NOMO-1 treated with DMSO at 0.1 percent for 48 hours (cell line): ENCODE results near the gene PGLYRP2.

Source experiments
- DNase-seq: peaks from one replicate; lab custom pipeline; 2025; ENCODE audit not compliant: unreplicated experiment; lab: John Stamatoyannopoulos, UW

The PGLYRP2 gene

DNA sequence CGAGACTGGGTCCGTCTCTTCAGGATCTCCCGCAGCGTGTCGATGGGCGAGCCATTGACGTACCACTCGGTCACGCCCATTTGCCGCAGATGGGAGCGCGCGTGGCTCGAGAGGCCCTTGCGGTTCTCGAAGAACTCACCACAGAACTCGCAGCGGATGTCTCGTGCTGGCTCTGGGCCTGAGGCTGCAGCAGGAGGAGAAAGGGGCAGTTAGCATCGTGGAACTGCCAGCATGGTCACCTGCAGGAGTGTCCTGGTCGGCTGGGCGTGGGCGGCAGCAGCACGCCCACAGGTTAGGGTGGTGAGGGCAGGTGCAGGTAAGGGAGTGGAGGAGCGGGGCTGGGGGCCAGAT lies 52.0 kb downstream of the PGLYRP2 start:
- DNase-seq = no peak

DNA sequence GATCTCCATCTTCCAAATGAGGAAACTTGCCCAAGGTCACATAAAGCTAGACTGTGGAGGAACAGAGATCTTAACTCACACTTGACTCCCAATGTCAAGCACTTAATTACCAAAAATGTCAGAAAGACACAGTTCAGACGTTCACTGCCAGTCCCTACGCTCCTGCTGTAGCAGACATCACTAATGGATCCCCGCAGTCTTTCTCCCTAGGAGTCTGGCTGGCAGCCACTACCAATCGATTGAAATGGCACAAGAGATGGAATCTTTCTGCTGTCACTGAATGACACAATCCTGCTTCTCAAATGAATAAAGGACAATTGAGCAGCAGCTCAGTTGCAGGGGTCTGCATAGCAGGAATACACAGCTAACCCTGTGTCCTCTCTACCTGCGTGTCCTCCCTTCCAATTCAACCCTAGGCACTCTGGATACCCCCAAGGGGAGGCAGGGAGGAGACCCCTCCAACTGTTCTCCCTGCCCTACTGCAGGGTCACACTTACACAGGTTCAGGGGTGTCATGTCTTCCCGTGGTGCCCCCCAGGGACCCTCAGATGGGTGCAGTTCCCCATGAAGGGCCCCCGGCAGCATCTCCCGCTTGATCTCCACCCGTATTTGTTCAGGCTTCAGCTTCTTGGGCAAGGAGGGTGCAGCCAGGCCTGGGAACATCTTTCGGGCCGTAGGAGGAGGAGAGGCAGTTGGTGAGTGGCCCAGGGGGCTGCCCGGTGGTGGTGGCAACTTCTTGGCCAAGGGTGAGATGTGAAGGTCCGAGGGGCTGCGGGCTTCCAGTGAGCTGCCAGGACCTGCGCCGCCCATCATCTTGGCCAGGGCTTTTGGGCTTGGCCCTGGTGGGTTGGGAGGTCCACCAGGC lies 52.6 kb downstream of the PGLYRP2 start:
- no peak for DNase-seq

DNA sequence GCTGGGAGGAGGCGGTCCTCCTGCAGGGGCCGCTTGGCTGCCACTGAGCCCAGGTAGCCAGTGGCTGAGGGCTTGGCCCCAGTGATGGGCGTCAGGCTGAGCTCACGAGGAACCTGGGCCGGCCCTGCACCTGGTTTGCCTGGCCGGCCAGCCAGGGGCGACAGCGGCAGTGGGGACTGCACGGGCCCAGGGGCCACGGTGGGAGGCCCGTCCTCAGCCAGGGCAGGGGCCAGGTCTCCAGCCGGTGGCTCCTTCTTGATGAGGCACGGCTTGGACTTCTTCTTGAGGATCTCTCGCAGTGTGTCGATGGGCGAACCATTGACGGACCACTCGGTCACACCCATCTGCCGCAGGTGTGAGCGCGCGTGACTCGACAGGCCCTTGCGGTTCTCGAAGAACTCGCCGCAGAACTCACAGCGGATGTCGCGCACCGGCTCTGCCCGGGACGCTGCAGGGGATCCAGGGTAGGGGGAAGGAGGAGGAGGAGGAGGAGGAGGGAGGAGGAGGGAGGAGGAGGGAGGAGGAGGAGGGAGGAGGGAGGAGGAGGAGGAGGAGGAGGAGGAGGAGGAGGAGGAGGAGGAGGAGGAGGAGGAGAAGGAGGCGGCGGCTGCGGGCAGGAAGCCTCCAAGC lies 53.9 kb downstream of the PGLYRP2 start:
- DNase-seq = no peak

DNA sequence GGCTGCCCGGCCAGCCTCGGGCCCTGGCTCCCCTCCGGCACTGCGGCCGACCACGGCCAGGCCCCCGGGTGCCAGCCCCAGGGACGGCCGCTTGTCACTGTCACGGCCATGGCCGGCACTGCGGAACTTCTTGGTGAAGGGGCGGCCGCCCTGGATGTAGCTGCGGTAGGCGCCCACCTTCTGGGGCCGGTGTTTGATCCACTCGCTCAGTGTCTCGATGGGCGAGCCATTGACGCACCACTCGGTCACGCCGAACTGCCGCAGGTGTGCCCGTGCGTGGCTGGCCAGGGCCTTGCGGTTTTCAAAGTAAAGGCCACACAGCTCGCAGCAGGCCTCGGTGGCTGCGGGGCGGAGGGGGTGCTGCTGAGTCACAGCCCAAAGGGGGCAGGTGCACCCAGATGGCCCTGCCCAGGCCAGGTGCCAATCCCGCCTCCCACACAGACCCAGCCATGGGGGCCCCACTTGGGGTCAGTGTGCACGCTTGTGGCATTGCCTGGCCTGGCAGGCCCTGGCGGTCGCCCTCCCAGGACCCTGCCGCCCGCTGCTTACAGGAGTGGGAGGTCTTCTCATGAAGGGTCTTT lies 54.5 kb downstream of the PGLYRP2 start:
- DNase-seq = no peak

DNA sequence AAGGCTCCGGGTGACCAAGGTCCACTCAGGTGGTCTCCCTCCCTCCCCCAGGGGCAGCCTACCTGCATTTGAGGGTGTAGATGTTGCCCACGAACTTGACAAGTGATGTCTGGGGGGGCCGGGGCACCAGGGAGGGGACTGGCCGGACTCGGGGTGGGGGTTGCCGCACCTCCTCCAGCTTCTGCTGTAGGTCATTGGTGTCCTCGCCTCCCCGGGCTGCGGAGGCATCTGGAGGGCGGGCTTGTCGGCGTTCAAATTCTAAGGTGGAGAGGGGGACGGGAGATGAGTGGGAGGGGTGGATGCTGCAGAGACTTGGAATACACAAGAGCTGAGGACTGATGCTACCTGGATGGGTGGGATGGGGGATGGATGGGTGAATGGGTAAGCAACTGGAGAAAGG lies 55.2 kb downstream of the PGLYRP2 start:
- DNase-seq = no peak

DNA sequence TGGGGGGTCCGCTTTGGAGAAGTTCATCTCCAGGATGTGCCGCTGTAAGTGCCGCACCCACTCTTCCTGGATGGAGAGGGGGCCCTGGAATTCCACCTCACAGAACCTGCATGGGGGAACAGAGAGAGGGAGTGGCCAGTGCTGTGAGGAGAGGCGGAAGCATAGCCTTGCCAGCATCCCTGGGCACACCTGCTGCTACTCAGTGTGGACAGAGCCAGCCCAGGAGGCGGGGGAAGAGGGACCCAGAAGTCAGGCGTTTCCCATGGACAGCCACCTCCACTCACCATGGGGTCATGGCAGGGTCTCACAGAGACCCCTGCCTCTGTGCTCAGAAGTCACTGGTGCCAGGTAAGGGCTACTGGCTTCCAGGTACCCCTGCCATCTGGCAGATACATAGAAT lies 56.2 kb downstream of the PGLYRP2 start:
- no peak for DNase-seq

DNA sequence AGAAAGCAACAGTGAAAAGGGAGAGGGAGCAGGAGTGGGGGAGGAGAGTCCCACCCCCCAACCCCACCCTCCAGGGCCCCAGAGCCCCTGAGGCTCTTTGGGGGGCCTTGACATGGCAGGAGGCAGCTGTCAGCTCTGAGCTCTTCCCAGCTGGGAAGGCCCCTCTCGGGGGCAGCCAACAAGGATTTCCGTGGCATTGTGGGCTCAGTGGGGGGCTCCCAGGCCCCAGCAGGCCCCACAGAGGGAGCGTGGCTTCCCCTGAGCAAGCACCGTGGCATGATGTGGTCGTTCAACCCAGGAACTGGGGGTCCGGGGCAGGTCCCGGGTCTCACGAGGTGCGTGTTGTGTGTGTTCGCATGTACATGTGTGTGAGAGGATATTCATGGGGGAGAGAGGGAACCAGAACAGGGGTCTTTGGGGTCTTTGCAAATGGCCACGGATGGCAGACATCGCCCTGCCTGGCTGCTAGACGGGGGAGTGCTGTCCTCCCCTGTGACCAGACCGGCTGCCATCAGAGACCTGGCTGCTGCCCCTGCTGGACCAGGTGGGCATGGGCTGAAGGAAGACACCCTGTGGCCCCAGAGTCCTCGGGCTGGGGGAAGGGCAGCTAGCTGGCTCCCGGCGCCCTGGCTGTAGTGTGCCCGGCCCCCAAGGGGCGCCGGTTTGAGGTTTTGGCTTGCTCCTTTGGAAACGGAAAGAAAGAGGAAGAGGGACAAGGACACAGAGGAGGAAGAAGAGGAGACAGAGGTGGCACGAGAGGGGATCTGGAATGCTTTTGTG lies 56.8 kb downstream of the PGLYRP2 start:
- no peak for DNase-seq

DNA sequence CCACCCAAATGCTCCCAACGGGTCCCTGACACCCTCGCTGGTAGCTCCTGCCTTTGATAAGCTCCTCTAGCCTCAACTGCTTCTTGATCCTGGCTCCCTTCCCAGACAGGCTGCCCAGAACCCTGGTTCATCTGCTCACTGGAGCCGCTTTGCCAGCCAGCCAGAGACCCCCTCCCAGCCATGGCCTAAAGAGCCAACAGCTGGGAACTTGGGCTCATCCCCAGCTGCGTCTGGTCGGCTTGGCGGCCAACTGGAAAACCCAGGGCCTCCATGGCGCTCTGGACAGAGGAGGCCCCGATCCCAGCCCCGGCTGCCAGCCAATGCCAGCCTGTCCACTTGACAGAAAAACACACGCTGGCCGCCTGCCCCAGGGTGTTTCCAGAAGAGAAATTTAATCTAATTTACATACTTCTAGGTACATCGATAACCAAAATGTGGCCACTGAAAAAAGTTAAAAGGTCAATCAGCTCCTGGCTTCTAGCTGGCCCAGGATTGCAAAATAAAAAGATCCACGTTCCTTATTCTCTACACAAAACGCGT lies 57.5 kb downstream of the PGLYRP2 start:
- DNase-seq = no peak

DNA sequence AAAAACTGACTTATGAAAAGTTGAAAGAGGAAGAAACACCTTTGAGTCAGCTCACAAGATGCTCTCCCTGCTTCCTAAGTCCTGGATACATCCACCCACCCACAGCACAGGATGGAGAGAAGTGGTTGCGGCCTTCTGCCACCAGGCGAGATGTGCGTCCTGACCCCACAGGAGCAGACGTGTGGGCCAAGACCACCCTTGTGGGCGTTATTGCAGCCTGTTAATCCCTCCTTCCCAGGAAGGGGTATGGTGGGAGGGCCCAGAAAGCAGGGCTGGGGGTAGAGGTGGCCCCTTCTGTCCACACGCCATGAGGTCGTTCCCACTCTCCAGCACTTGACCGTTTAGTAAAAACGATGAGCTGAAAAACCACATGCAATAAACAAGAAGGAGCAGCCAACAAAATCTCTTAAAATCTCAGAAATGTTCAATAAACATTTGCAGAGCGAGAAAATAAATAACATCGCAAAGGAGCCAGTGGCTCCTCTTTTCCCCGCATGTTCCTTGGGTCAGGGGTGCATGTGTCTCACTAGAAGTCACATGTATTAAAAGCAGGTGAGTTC lies 58.1 kb downstream of the PGLYRP2 start:
- no peak for DNase-seq

DNA sequence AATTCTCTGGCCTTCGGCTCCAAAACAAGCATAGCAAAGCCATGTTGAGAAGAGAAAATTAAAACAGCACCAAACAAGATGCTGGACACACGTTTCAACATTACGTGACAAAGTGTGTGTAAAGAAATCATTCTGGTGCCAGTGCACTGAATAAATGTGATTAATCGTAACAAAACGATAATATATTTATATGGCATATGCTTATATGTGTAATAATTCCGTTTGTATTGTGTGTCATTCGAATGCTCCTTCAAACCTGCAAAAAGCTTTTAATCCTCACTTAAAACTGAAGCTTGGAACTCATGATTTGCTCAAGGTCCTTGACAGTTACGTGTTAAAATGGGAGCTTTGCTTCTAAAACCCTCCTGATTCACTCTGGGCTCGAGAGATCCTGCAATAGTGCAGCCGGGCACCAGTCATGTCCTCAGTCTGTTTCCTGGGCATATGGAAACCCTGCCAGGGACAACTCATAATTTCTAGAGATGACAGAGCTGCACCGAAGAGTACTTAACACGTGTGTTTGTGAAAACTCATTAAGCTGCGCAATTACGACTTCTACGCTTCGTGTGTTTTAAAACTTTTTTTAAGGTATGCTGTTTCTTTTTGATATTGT lies 59.8 kb downstream of the PGLYRP2 start:
- no peak for DNase-seq
